OCI-LY1 (cell line): ENCODE measurements around the gene SLC25A18.

Source experiments
- EZH2 ChIP-seq: fragments of 200-600 bp; sonication (generic), shearing (Covaris generic); IDR thresholded peaks from 2 replicates; pipeline ENCODE4 v1.8.0; 2017; ENCODE audit warnings: borderline replicate concordance, mixed run types, mild to moderate bottlenecking, antibody characterized with exemption, low read length, moderate library complexity, mixed read lengths
- TF ChIP-seq, protein P1 (sequence below): fragments of 200-600 bp; sonication (generic), shearing (Covaris generic); IDR thresholded peaks from 2 replicates; pipeline ENCODE4 v1.5.1; 2017; ENCODE audit warnings: mild to moderate bottlenecking, antibody characterized with exemption, low read length, moderate library complexity, mixed read lengths

DNA sequence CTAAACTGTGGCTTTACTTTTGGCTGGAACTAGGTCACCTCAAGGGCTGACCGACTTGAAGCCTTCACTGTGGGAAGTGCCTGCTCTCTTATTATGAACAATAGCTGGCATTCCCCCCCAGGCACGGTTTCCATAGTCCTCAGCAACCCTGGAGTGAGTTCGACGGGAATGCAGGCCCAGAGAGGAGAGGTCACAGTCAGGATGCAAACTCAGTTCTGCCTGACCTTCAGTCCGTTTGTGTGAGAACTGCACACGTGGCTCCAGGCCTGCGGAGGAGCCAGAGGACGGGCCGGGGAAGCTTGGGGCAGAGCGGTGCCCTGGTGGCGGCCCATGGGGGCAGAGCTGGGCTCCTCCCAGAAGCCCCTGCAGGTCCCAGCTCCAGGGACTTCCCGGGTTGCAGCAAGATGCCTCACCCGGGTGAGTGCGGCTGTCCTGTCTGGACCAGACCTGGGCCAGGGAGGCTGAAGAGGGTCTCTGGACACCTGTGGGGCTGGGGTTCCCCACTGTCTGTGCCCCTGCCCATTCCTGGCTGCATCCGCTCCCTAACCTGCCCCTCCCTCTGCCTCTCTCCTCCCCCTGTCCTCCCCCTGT, 17.2 kb downstream of the SLC25A18 start:
- TF ChIP-seq, protein P1, sequence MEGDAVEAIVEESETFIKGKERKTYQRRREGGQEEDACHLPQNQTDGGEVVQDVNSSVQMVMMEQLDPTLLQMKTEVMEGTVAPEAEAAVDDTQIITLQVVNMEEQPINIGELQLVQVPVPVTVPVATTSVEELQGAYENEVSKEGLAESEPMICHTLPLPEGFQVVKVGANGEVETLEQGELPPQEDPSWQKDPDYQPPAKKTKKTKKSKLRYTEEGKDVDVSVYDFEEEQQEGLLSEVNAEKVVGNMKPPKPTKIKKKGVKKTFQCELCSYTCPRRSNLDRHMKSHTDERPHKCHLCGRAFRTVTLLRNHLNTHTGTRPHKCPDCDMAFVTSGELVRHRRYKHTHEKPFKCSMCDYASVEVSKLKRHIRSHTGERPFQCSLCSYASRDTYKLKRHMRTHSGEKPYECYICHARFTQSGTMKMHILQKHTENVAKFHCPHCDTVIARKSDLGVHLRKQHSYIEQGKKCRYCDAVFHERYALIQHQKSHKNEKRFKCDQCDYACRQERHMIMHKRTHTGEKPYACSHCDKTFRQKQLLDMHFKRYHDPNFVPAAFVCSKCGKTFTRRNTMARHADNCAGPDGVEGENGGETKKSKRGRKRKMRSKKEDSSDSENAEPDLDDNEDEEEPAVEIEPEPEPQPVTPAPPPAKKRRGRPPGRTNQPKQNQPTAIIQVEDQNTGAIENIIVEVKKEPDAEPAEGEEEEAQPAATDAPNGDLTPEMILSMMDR = no peak
- no peak for TF ChIP-seq EZH2
